IMR-90 (cell line): ENCODE measurements around the gene FLYWCH1. TPM values are rescaled to one million over a fixed set of nuclear protein-coding genes. Genes with fewer than 3 reads are reported as not detected.

Experiments used
- CHD1 ChIP-seq: IDR thresholded peaks from 2 replicates; pipeline ENCODE4 v1.6.1; 2012; ENCODE audit warnings: low read depth, low read length, improper control_type of control experiment
- MAFK ChIP-seq: IDR thresholded peaks from 2 replicates; pipeline ENCODE4 v1.6.1; 2012; ENCODE audit warnings: low read depth, low read length, improper control_type of control experiment
- RAD21 ChIP-seq: IDR thresholded peaks from 2 replicates; pipeline ENCODE4 v1.6.1; 2012; ENCODE audit warnings: low read length, improper control_type of control experiment
- polyA plus RNA-seq, 3 experiments: library from polyadenylated mRNA; depleted of rRNA; stranded (reverse); fragments of >200 nt; gene quantifications; 2 replicates each; pipeline ENCODE4 v1.2.3, GENCODE V29; 2012; ENCODE audit warnings: low replicate concordance in 1 of 3
- total RNA-seq: library from RNA; depleted of rRNA; stranded (reverse); fragments of >200 nt; gene quantifications from 2 replicates; pipeline ENCODE4 v1.2.3, GENCODE V29; 2012
- TF ChIP-seq, protein P1 (sequence below): conservative IDR thresholded peaks from 2 replicates; pipeline ENCODE4 v1.5.1; 2012; ENCODE audit warnings: mild to moderate bottlenecking, low read depth, low read length, improper control_type of control experiment

FLYWCH1 gene
- total and polyA plus RNA-seq, 2 of the 4 experiments (the other 2 are of a cell fraction): 14.3 to 25.2 TPM

DNA sequence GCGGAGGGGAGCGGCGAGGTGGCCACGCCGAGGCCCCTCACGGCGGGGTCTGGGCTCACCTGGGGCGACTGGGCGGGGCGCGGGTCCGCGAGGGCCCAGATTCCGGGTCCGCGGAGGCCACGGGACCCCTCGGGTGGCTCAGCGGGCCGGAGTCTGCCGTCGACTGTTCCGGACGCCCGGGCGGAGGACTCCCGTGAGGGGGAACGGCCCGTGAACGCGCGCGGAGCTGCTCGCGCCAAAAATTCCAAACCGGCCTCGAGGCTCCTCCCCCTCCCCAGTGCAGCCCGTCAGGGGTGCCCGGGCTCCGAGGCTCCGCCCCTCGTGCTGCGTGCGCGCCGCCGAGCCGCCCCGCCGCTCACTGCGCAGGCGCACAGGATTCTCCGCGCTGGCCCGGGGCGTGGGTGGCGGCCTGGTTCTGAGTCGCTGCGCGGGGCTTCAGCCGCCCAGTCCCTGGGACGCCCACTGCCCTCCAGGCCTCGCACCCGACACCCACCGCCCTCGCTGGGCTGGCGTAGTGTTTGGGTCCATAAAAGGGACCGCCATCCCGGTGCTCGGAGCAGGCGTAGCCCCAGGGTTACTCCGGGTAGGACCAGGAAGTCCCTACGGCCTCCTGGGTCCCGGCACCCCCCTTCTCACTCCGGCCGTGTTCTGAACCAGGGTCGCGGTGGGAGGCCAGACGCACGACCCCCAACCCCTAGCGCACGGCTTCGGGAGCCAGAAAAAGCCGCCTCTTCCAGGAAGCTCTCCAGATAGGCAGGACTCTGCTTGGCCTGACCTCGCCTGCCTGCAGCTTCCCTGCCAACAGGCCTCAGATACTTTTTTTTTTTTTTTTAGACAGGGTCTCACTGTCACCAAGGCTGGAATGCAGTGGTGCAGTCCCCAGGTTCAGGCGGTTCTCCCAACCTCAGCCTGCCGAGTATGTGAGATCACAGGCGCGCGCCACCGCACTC, 68.8 kb downstream of the FLYWCH1 start, which contains the start of gene PKMYT1 (continued):
- TF ChIP-seq MAFK: no peak
- TF ChIP-seq RAD21: no peak
- no peak for TF ChIP-seq CHD1
- TF ChIP-seq, protein P1, sequence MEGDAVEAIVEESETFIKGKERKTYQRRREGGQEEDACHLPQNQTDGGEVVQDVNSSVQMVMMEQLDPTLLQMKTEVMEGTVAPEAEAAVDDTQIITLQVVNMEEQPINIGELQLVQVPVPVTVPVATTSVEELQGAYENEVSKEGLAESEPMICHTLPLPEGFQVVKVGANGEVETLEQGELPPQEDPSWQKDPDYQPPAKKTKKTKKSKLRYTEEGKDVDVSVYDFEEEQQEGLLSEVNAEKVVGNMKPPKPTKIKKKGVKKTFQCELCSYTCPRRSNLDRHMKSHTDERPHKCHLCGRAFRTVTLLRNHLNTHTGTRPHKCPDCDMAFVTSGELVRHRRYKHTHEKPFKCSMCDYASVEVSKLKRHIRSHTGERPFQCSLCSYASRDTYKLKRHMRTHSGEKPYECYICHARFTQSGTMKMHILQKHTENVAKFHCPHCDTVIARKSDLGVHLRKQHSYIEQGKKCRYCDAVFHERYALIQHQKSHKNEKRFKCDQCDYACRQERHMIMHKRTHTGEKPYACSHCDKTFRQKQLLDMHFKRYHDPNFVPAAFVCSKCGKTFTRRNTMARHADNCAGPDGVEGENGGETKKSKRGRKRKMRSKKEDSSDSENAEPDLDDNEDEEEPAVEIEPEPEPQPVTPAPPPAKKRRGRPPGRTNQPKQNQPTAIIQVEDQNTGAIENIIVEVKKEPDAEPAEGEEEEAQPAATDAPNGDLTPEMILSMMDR: no peak
